RPMI8226 (cell line): ENCODE data around the gene NR2E3.
"Not testable (repeated sequence)": the region's sequence is repeated elsewhere in the genome, so short reads cannot be mapped to it uniquely, and the experiment has no call there.

Experiments used
- DNase-seq: peaks from one replicate; pipeline ENCODE4 v3.0.0-alpha.2; 2015

NR2E3 gene

DNA sequence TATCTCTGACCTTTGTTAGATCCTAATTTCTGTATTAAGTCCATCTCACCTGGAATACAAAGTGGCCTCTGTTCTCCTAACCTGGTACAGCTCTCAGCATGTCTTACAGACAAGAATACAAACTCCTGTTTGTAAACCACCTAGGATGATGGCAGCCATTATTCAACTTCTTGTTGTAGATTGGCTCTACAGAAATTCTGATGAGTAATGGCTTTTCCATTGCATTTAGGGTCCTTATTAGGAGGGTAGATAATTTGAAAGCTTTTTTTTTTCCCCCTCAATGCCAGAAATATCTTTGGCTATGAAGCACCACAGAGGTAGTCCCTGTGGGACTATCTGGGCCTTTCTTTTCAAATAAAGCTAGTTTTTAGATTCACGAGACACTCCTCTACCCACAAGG is 9.8 kb downstream of the NR2E3 start:
- DNase-seq: no peak

DNA sequence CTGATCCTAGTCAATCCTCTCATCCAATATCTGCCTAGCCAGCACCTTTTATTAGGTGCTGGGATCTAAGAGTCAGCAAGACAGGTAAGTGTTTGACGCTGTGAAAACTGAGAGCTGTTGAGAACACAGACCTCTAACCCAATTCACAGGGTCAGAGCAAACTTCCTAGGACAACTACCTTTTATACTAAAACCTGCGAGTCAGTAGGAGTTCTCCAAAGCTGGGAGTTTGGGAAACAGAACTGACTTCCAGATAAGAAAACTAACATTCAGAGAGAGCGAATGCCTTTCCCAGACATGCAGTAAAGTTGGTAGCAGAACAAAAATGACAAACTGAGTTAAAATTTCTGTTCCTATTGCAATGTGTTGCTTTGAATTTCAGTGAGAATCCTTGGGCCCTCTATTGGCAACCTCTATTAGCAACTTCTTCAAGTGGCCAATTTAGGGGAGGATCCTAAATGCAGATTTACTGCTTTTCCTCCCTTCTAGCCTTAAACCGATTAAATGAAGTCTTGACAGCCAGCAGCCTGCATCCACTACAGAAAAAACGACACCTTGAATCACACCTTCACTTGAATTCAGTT is 11.3 kb downstream of the NR2E3 start:
- no peak for DNase-seq

DNA sequence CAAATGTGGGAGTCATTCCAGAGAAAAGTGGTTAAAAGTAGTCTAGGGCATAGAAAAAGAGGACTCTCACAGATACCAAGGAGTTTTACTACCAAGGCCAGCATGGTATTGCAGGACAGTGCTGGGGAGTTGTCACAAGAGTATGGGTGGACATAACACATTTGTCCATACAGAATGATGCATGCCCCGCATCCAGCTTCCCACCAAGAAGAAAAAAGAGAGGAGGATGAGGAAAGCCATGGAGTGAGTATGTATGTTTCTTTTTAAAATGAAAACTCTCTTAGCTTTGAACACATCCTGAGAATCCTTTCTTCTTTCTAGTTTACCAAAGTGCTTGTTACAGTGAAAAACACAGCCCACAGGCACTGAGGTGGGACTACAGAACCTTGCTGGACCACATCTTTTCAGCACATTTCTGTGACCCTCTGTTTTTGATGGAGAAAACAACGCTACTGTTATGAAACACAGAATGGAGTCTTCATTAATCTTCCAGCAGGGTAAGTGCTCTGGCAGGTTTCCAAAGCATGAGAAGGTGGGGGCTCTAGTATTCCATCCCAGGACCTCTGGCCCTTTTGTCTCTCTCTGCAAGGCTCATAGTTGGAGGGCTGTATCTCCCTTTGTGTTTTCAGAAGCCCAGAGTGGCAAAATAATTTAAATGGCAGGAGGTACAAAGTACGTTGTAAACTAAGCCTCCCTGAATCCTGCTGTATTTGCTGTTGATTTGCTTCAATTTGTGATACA is 12.7 kb downstream of the NR2E3 start:
- DNase-seq: no peak

DNA sequence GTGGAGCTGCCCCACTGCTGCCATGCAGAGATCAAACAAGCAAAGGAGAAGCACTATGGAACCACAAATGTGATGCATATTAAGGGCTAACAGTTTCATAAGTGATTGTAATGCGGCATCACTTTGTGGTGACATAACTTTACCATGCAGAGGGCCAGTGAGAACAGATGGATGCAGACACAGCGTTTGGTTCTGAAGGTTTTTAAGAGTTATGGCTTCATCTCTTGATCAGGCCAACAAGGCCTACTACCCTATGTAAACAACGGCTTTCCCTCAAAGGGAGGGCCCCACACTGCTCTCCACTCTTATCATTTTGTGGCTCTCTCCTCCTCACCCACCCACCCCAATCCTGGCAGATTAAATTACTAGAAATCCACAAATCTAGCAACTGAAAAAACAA is 13.4 kb downstream of the NR2E3 start:
- no peak for DNase-seq

DNA sequence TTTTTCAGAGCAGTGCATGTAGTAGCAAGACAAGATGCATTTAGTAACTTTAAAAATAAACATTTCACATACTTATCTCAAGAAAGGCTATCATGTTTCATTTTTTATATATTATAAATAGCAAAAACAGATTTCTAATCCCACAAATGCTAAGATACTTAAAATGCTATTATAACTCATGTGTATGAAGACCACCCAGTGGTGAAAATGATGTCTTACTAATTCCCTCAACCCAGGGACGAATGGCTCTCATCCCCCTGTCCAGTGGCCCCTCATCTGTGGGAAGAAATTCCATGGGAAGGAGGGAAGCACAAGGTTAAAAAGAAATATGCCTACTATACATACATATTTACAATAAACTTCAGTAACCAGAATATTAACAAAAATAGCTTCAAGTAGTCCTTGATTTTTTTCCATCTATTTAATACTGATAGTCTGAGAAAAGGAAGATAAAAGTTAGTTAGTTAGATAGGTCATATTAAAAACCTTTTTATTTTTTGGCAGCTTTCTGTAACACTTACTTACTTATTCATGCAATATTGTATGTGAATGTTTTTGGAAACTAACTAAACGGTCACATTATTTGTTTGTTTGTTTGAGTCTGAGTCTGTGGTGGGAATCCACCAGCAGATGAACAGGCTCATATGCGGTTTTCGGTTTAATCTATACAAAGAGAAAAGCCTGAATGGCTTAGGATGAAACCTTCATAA is 14.8 kb downstream of the NR2E3 start:
- DNase-seq: no peak

DNA sequence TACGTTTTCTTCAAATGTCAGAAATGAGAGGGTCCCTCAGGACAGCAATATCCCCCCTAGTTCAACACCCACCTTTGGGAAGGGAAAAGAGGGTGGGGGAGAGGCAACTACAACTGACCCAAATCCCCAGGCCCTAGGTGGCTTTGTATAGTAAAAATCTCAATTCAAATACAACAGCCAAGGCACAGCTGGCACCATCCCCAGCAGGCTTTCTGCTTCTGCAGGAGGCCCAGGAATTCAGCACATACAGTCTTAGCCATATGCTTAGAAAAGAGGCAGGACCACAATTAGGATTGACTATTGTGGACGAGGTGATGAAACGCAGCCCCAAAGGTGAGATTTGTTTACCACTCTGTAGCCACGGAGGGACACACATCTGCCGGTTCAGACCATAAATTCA is 15.8 kb downstream of the NR2E3 start:
- no peak for DNase-seq

DNA sequence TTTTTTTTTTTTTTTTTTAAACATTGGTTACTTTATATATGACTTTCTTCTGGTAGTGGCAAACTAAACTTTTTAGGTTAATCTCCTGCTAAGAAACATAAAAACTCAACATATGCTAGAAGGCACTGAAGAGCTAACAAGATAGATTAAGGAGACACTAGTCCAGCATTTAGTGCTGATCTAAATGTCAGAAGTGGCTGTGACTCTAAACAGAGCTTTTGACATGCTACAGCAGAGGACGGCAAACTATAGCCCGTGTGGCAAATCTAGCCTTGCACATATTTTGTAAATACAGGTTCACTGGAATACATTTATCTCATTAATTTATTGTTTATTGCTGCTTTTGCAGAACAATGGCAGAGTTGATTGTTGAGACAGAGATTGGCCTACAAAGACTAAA is 20.6 kb downstream of the NR2E3 start:
- DNase-seq: no peak

DNA sequence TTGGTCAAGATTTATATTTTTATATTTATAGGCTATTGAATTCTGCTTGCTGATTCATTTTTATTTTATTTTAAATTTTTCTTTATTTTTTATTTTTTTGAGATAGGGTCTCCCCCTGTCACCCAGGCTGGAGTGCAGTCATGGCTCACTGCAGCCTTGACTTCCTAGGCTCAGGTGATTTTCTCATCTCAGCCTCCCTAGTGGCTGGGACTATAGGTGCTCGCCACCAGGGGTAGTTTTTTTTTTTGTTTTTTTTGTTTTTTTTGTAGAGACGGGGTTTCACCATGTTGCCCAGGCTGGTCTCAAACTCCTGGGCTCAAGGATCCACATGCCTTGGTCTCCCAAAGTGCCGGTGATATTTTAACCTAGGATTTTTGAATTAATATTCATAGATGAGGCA is 31.2 kb downstream of the NR2E3 start:
- no peak for DNase-seq

DNA sequence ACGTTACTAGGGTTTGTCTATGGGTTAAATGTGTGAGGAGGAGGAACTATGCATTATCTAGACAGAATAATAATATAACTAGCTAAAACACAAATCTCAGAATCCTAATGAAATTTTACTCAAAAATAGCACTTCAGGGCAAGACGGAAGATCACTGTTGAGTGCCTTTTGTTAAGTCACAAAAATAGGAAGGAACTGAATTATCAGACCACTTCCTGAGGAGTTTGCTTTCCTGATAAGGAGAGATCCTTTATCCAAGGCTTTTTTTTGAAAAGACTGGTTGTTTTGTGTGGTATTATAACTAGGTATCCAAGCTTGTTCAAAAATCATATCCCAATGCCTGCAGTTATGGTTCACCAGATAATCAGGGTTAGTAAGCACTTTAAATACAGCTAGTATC is 34.6 kb downstream of the NR2E3 start:
- no peak for DNase-seq

DNA sequence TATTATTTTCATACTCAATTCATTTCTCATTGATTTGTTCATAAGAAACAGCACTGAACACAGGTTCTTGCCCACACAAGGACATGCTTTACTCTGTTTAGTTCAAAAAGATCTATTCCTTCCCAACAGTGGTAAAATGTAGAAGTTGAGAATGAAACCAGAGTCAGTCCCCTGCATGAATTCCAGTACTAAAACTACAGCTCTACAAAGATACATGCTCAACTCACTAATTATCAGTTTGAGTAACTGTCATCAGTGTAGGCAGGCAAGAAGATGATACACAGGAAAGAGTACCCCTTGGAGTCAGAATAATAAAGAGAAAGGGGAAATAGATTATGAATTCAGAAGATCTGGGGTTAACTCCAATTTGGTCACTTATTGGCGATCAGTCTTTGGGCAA is 43.2 kb downstream of the NR2E3 start:
- DNase-seq: no peak

DNA sequence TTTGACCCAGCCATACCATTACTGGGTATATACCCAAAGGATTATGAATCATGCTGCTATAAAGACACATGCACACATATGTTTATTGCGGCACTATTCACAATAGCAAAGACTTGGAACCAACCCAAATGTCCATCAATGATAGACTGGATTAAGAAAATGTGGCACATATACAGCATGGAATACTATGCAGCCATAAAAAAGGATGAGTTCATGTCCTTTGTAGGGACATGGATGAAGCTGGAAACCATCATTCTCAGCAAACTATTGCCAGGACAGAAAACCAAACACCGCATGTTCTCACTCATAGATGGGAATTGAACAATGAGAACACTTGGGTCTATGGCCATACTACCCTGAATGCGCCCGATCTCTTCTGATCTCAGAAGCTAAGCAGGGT is 47.9 kb downstream of the NR2E3 start:
- DNase-seq: not testable (repeated sequence)
